Progenitor cell of endocrine pancreas (in vitro differentiated cells): ENCODE results near the gene TFDP2. TPM values are rescaled to one million over a fixed set of nuclear protein-coding genes. Genes with fewer than 3 reads are reported as not detected.

Source experiments
- DNase-seq: peaks from one replicate; pipeline ENCODE4 v3.0.0; 2021; ENCODE audit warnings: low spot score; ENCODE audit not compliant: unreplicated experiment
- H3K27ac Mint-ChIP-seq: 2 replicates; pipeline ENCODE4 v1.8.0; 2021; ENCODE audit warnings: mild to moderate bottlenecking, moderate library complexity, mixed read lengths
- H3K27me3 Mint-ChIP-seq: 2 replicates; pipeline ENCODE4 v1.8.0; 2021; ENCODE audit warnings: mixed read lengths
- H3K36me3 Mint-ChIP-seq: 2 replicates; pipeline ENCODE4 v1.8.0; 2022; ENCODE audit warnings: mixed read lengths; ENCODE audit not compliant: insufficient read depth
- H3K4me1 Mint-ChIP-seq: 2 replicates; pipeline ENCODE4 v1.8.0; 2021; ENCODE audit warnings: low read depth, mixed read lengths
- H3K4me3 Mint-ChIP-seq: 2 replicates; pipeline ENCODE4 v1.8.0; 2021; ENCODE audit warnings: low read depth, mild to moderate bottlenecking, moderate library complexity, mixed read lengths
- H3K9me3 Mint-ChIP-seq: 2 replicates; pipeline ENCODE4 v1.8.0; 2021; ENCODE audit warnings: low read depth, mixed read lengths
- CTCF ChIP-seq: fragments of 200-600 bp; sonication (generic); IDR thresholded peaks from one replicate; pipeline ENCODE4 v1.5.0; 2021; ENCODE audit warnings: antibody characterized with exemption, mild to moderate bottlenecking; ENCODE audit not compliant: unreplicated experiment
- total RNA-seq: library from RNA; stranded (reverse); gene quantifications from 2 replicates; pipeline ENCODE4 v1.2.1, GENCODE V29; 2021

TFDP2 gene
- total RNA-seq, 1 donor from 2014 or later: 94.4 TPM

- Mint-ChIP-seq H3K27ac (no peak overlapping the region), H3K36me3 (peaks cover 6% of the 10 kb centered on the region), H3K9me3 (no peaks in the 10 kb centered on the region), H3K27me3 (no peaks in the 10 kb centered on the region), H3K4me3 (no peak overlapping the region), H3K4me1 (peaks cover 12% of the 10 kb centered on the region)
- TF ChIP-seq CTCF: no peak
- DNase-seq: no peak
Observed at GRCh38 chr3:142118911-142119310, 30.4 kb downstream of the TFDP2 start.

- no peak for TF ChIP-seq CTCF
- no peaks in the 10 kb centered on the region for H3K27me3 Mint-ChIP-seq
- peaks cover 9% of the 10 kb centered on the region for H3K36me3 Mint-ChIP-seq
- DNase-seq: no peak
- peak overlapping the region; percentile 39 for H3K27ac Mint-ChIP-seq
- H3K4me3 Mint-ChIP-seq: no peak overlapping the region
- H3K9me3 Mint-ChIP-seq: no peaks in the 10 kb centered on the region
- peaks cover 11% of the 10 kb centered on the region for H3K4me1 Mint-ChIP-seq
Observed at GRCh38 chr3:142117056-142117851, 32.1 kb downstream of the TFDP2 start.

- H3K4me1 Mint-ChIP-seq: peaks cover 11% of the 10 kb centered on the region
- H3K4me3 Mint-ChIP-seq: no peak overlapping the region
- no peaks in the 10 kb centered on the region for H3K27me3 Mint-ChIP-seq
- H3K27ac Mint-ChIP-seq: peak overlapping the region; percentile 65
- no peak for TF ChIP-seq CTCF
- no peak for DNase-seq
- peaks cover 9% of the 10 kb centered on the region for H3K36me3 Mint-ChIP-seq
- no peaks in the 10 kb centered on the region for H3K9me3 Mint-ChIP-seq
Observed at GRCh38 chr3:142115867-142116668, 33.3 kb downstream of the TFDP2 start.

- DNase-seq: no peak
- Mint-ChIP-seq H3K27me3 (no peaks in the 10 kb centered on the region), H3K4me1 (peaks cover 7% of the 10 kb centered on the region), H3K36me3 (peaks cover 9% of the 10 kb centered on the region), H3K9me3 (no peaks in the 10 kb centered on the region), H3K27ac (no peak overlapping the region), H3K4me3 (no peak overlapping the region)
- no peak for TF ChIP-seq CTCF
Observed at GRCh38 chr3:142112601-142113000, 36.7 kb downstream of the TFDP2 start.

DNA sequence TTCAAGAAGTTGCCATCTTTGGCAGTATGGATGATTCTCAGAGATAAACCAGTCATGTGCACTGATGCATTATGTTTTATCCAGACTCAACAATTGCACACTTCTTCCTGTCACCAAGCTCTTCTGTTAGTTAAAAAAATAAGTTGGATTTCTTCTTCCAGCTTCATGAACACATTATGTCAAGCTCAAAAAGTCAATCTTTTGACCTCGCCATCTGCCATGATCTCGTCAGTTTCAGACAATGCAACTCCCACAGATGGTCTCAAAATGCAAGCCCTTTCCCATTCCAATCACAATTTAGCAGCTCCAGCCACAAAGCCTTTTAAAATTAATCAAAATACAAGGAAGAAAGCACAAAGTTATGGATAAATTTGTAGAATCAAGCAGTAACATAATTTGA is 42.8 kb downstream of the TFDP2 start:
- Mint-ChIP-seq H3K27me3 (no peaks in the 10 kb centered on the region), H3K4me3 (no peak overlapping the region), H3K9me3 (no peaks in the 10 kb centered on the region), H3K4me1 (peaks cover 4% of the 10 kb centered on the region), H3K36me3 (no peaks in the 10 kb centered on the region), H3K27ac (no peak overlapping the region)
- DNase-seq: no peak
- TF ChIP-seq CTCF: no peak
